DND-41 (cell line): ENCODE measurements around the gene STC2.

Source experiments
- ATAC-seq: fragments of 200-7000 bp; cut with Tn5 transposase; 3 replicates; pipeline ENCODE4 v1.9.1; 2021; ENCODE audit warnings: low read depth; ENCODE audit not compliant: insufficient read depth
- DNase-seq: peaks from one replicate; pipeline ENCODE4 v3.0.0-alpha.2; 2020
- H2AFZ ChIP-seq: 2 replicates; pipeline ENCODE4 v1.6.0; 2012; ENCODE audit warnings: low read depth, low read length
- H3K27ac ChIP-seq: 2 replicates; pipeline ENCODE4 v1.5.1; 2012; ENCODE audit warnings: low read length, inconsistent platforms
- H3K27me3 ChIP-seq: fragments of 200-600 bp; sonication (generic); 2 replicates; pipeline ENCODE4 v1.6.0; 2012; ENCODE audit warnings: low read length, mild to moderate bottlenecking, inconsistent platforms; ENCODE audit not compliant: insufficient read depth, poor library complexity
- H3K36me3 ChIP-seq: 2 replicates; pipeline ENCODE4 v1.5.1; 2012; ENCODE audit warnings: low read length, inconsistent platforms; ENCODE audit not compliant: insufficient read depth
- H3K4me1 ChIP-seq: 2 replicates; pipeline ENCODE4 v1.5.1; 2012; ENCODE audit warnings: mild to moderate bottlenecking, low read length; ENCODE audit not compliant: insufficient read depth
- H3K4me2 ChIP-seq: 2 replicates; pipeline ENCODE4 v1.6.0; 2012; ENCODE audit warnings: mild to moderate bottlenecking, moderate library complexity, low read length, inconsistent platforms; ENCODE audit not compliant: insufficient read depth
- H3K4me3 ChIP-seq, 2 experiments: fragments of 200-600 bp in 1 of 2; shearing (Covaris generic) in 1 of 2; 2 replicates each; pipeline ENCODE4 v1.5.1; 2012 to 2016; ENCODE audit warnings: inconsistent platforms in 2 of 2, low read length in 2 of 2, mild to moderate bottlenecking in 2 of 2, low read depth in 1 of 2, moderate library complexity in 1 of 2
- H3K79me2 ChIP-seq: 2 replicates; pipeline ENCODE4 v1.6.0; 2012; ENCODE audit warnings: low read length, inconsistent platforms; ENCODE audit not compliant: insufficient read depth
- H3K9ac ChIP-seq: 2 replicates; pipeline ENCODE4 v1.6.0; 2012; ENCODE audit warnings: low read depth, mild to moderate bottlenecking, inconsistent platforms, low read length, moderate library complexity
- H3K9me3 ChIP-seq: 2 replicates; pipeline ENCODE4 v1.5.1; 2012; ENCODE audit warnings: low read length, moderate library complexity, mild to moderate bottlenecking, inconsistent platforms; ENCODE audit not compliant: insufficient read depth, severe bottlenecking
- H4K20me1 ChIP-seq: 2 replicates; pipeline ENCODE4 v1.6.0; 2012; ENCODE audit warnings: low read length; ENCODE audit not compliant: insufficient read depth
- EZH2 ChIP-seq: IDR thresholded peaks from 3 replicates; pipeline ENCODE4 v1.6.1; 2012; ENCODE audit warnings: borderline replicate concordance, low read depth, mild to moderate bottlenecking, moderate library complexity, low read length, inconsistent platforms; ENCODE audit not compliant: severe bottlenecking
- TF ChIP-seq, protein P1 (sequence below): IDR thresholded peaks from 2 replicates; pipeline ENCODE4 v1.5.1; 2012; ENCODE audit warnings: borderline replicate concordance, low read length, moderate library complexity, mild to moderate bottlenecking; ENCODE audit not compliant: poor library complexity, severe bottlenecking; ENCODE audit errors: extremely low read depth

STC2 gene

DNA sequence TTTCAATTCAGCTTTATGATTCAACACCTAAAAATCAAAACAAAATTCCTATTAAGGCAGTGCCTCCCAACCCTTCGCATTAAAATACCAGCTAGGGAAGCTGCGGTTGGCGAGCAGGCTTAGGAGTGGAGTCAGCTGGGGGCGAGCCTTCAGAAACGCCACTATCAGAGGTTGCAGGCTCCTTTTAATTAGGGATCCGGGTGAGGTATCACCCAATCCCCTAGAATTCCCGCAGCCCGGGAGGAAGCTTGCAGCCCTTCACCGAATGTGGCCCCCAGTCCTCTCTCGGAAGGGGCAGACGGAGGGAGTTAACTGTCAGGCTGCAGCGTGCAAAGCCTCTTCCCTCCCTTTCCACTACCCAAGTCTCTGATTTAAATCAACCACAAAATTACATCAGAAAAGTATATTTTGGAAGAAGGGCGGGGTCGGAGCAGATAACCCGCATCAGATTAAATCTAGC lies 1.7 kb downstream of the STC2 start:
- DNase-seq (no peak), ATAC-seq (no peak)
- no peak overlapping the region for H3K9ac ChIP-seq
- H3K4me3 ChIP-seq: no peak overlapping the region
- no peaks in the 10 kb centered on the region for H3K9me3 ChIP-seq
- no peaks in the 10 kb centered on the region for H3K36me3 ChIP-seq
- no peak overlapping the region for H3K4me2 ChIP-seq
- H3K79me2 ChIP-seq: no peaks in the 10 kb centered on the region
- no peaks in the 10 kb centered on the region for H4K20me1 ChIP-seq
- H2AFZ ChIP-seq: no peak overlapping the region
- 0 out of 2 replicates have a peak, but pooled peaks cover 2% of the 10 kb centered on the region for H3K4me1 ChIP-seq
- H3K27me3 ChIP-seq: peaks cover 18% of the 10 kb centered on the region
- H3K27ac ChIP-seq: no peak overlapping the region
- no peak for TF ChIP-seq EZH2
- TF ChIP-seq, protein P1, sequence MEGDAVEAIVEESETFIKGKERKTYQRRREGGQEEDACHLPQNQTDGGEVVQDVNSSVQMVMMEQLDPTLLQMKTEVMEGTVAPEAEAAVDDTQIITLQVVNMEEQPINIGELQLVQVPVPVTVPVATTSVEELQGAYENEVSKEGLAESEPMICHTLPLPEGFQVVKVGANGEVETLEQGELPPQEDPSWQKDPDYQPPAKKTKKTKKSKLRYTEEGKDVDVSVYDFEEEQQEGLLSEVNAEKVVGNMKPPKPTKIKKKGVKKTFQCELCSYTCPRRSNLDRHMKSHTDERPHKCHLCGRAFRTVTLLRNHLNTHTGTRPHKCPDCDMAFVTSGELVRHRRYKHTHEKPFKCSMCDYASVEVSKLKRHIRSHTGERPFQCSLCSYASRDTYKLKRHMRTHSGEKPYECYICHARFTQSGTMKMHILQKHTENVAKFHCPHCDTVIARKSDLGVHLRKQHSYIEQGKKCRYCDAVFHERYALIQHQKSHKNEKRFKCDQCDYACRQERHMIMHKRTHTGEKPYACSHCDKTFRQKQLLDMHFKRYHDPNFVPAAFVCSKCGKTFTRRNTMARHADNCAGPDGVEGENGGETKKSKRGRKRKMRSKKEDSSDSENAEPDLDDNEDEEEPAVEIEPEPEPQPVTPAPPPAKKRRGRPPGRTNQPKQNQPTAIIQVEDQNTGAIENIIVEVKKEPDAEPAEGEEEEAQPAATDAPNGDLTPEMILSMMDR: no peak

DNA sequence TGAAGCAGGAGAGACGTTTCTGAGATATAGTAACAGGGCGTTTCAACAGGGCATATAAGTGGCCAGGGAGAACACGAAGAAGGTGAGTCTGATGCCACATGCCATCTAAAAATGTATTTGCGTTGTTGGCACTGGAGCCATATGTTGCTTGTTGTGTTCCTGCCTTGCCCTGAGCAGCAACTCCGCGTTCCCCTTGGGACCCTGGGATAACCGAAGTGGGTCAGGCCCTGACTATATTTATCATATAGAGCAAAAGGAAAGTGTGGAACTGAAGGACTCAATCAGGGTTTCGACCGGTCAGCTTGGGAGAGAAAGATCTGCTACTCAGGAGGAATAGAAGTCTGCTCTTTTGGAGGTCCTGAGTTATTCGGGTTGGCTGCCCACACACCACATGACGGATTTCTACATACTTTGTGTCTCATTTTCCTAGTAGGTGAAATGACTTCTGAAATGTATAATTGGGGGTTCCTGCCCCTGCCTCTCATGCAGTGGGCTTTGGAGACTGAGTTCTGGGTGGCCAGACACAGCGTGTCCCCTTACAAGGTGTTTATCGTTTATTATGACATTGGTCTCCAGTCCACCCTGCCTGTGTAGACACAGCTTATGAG lies 3.0 kb downstream of the STC2 start:
- no peak overlapping the region for H3K4me2 ChIP-seq
- no peaks in the 10 kb centered on the region for H3K9me3 ChIP-seq
- no peak overlapping the region for H3K9ac ChIP-seq
- no peaks in the 10 kb centered on the region for H3K79me2 ChIP-seq
- H3K27me3 ChIP-seq: peaks cover 18% of the 10 kb centered on the region
- H3K27ac ChIP-seq: no peak overlapping the region
- ATAC-seq (no peak), DNase-seq (no peak)
- H3K4me1 ChIP-seq: 0 out of 2 replicates have a peak, but pooled peaks cover 2% of the 10 kb centered on the region
- no peak for TF ChIP-seq EZH2
- TF ChIP-seq, protein P1: no peak
- no peaks in the 10 kb centered on the region for H3K36me3 ChIP-seq
- H4K20me1 ChIP-seq: no peaks in the 10 kb centered on the region
- H2AFZ ChIP-seq: no peak overlapping the region
- no peak overlapping the region for H3K4me3 ChIP-seq

DNA sequence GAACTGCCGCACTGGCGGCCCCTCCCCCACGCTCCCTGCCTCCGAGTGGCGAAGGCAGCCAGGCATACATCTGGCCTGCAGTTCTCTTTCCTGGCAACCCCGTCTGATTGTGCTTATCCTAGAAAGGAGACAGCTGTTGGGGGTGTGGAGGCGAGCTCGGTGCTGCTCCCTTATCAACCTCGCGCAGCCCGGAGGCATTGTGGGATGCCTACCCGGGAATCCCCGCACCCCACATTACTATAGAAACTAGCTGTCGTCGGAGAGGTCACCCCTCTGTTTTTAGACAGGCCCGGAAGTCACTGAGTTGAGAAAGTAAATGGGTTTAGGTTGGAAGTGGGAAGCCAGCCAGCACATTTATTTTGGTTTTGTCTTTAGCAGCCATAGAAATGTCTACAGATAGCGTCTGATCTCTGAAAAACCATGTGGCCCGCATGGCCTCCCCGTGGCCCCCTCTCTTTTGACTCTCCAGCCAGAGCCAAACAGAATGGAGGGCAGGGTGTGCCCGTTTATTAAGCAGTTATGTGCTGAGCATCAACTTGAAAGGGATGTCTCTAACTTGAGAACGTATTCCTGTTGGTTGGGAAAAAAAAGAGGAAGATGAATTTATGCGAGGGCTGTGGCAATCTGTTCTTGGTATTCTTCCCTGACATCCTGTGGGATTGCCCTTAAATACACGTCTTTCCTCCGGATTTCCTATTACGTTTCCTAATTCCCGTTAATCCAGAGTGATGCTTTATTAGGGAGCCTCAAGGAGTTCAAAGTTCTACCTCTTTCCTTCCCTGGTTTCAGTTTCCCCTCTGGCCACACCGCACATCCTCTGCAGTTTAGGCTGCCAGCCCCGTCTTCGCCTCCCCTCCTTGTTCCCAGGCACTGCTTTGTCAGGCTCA lies 3.9 kb downstream of the STC2 start:
- Histone ChIP-seq H3K9ac (no peak overlapping the region), H3K4me3 (no peak overlapping the region), H3K27ac (no peak overlapping the region), H3K4me1 (0 out of 2 replicates have a peak, but pooled peaks cover 2% of the 10 kb centered on the region), H3K27me3 (peaks cover 18% of the 10 kb centered on the region), H3K79me2 (no peaks in the 10 kb centered on the region), H3K9me3 (no peaks in the 10 kb centered on the region), H4K20me1 (no peaks in the 10 kb centered on the region), H3K4me2 (peak overlapping the region; percentile 31; the same call in 1 of the 2 replicates), H3K36me3 (no peaks in the 10 kb centered on the region), H2AFZ (no peak overlapping the region)
- no peak for TF ChIP-seq EZH2
- TF ChIP-seq, protein P1: no peak
- ATAC-seq (peak; percentile 35; the same call in 1 of the 3 replicates), DNase-seq (peak; percentile 21)
